DOHH2 (cell line): ENCODE results near the gene EHHADH.

Source experiments
- EZH2phosphoT487 ChIP-seq: fragments of 200-600 bp; sonication (generic); IDR thresholded peaks from 2 replicates; pipeline ENCODE4 v1.6.1; 2017; ENCODE audit warnings: borderline replicate concordance, mild to moderate bottlenecking, antibody characterized with exemption, low read length, moderate library complexity, mixed read lengths
- TF ChIP-seq, protein P1 (sequence below): fragments of 200-600 bp; sonication (generic); IDR thresholded peaks from one replicate; pipeline ENCODE4 v1.5.1; 2014; ENCODE audit warnings: antibody characterized with exemption, mild to moderate bottlenecking, low read depth, low read length; ENCODE audit not compliant: poor library complexity, severe bottlenecking

DNA sequence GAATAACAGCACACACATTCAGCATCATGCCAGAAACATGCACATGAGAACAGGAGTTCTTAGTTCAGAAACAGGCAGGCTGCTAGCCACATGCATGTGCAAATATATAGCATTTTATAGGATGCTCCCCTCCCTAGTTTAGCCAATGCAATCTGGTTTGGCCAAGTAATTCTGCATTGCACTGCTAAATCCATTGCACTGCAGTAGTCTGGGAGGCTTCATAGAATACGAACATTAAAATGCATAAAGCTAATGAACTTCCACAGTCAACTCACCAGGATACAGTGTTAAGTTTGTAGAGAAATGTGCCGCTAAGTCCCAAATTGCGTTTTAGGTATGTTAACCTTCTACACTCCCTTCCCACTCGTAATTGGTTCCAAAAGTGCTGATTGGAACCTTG lies 41.8 kb downstream of the EHHADH start:
- TF ChIP-seq, protein P1, sequence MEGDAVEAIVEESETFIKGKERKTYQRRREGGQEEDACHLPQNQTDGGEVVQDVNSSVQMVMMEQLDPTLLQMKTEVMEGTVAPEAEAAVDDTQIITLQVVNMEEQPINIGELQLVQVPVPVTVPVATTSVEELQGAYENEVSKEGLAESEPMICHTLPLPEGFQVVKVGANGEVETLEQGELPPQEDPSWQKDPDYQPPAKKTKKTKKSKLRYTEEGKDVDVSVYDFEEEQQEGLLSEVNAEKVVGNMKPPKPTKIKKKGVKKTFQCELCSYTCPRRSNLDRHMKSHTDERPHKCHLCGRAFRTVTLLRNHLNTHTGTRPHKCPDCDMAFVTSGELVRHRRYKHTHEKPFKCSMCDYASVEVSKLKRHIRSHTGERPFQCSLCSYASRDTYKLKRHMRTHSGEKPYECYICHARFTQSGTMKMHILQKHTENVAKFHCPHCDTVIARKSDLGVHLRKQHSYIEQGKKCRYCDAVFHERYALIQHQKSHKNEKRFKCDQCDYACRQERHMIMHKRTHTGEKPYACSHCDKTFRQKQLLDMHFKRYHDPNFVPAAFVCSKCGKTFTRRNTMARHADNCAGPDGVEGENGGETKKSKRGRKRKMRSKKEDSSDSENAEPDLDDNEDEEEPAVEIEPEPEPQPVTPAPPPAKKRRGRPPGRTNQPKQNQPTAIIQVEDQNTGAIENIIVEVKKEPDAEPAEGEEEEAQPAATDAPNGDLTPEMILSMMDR = no peak
- no peak for TF ChIP-seq EZH2phosphoT487
